Activated T-helper 1 cell treated with anti-CD3 and anti-CD28 coated beads, Interleukin-12 subunit alpha, Interleukin-12 subunit beta, Interleukin-2, Interleukin-4 antibody, amounts not matched to agents 30 ng/mL and 10 ng/mL and 1 ng/mL, durations not matched to agents 14 hours and 24 hours and 36 hours (primary cell): ENCODE results near the gene CA10. TPM values are rescaled to one million over a fixed set of nuclear protein-coding genes. Genes with fewer than 3 reads are reported as not detected.

ENCODE experiments used
- DNase-seq: peaks from one replicate; pipeline ENCODE4 v3.0.0; 2021; ENCODE audit warnings: low spot score
- H3K27ac Mint-ChIP-seq: one replicate; pipeline ENCODE4 v1.8.0; 2021; ENCODE audit warnings: mild to moderate bottlenecking, mixed read lengths
- H3K27me3 Mint-ChIP-seq: one replicate; pipeline ENCODE4 v1.8.0; 2022; ENCODE audit warnings: mild to moderate bottlenecking, moderate library complexity, mixed read lengths; ENCODE audit not compliant: insufficient read depth
- H3K36me3 Mint-ChIP-seq: one replicate; pipeline ENCODE4 v1.8.0; 2021; ENCODE audit warnings: low read depth, mixed read lengths
- H3K4me1 Mint-ChIP-seq: one replicate; pipeline ENCODE4 v1.8.0; 2021; ENCODE audit warnings: low read depth, mixed read lengths
- H3K4me3 Mint-ChIP-seq: one replicate; pipeline ENCODE4 v1.8.0; 2021; ENCODE audit warnings: mild to moderate bottlenecking, moderate library complexity, mixed read lengths
- H3K9me3 Mint-ChIP-seq: one replicate; pipeline ENCODE4 v1.8.0; 2021; ENCODE audit warnings: mixed read lengths
- intact Hi-C: fragments of 100-400 bp; cut with micrococcal nuclease; formaldehyde crosslinking; loops from one replicate; pipeline ENCODE4 v1.15.1; 2024
- total RNA-seq: library from RNA; stranded (reverse); gene quantifications from 2 replicates; pipeline ENCODE4 v1.2.3, GENCODE V29; 2022

The CA10 gene
- total RNA-seq, 1 donor from 2014 or later = not detected

- intact Hi-C loops = no loop called here
- Mint-ChIP-seq H3K27ac (no peak overlapping the region), H3K36me3 (no peaks in the 10 kb centered on the region), H3K9me3 (peaks cover 4% of the 10 kb centered on the region), H3K4me3 (no peak overlapping the region), H3K27me3 (no peaks in the 10 kb centered on the region), H3K4me1 (no peaks in the 10 kb centered on the region)
- no peak for DNase-seq
Measured at GRCh38 chr17:51724043-51724580, 434.4 kb downstream of the CA10 start.

- Mint-ChIP-seq H3K27me3 (no peaks in the 10 kb centered on the region), H3K4me1 (no peaks in the 10 kb centered on the region), H3K4me3 (no peak overlapping the region), H3K27ac (no peak overlapping the region), H3K36me3 (no peaks in the 10 kb centered on the region), H3K9me3 (peaks cover 4% of the 10 kb centered on the region)
- intact Hi-C loops = no loop called here
- DNase-seq = no peak
Measured at GRCh38 chr17:51722994-51723393, 435.5 kb downstream of the CA10 start.

DNA sequence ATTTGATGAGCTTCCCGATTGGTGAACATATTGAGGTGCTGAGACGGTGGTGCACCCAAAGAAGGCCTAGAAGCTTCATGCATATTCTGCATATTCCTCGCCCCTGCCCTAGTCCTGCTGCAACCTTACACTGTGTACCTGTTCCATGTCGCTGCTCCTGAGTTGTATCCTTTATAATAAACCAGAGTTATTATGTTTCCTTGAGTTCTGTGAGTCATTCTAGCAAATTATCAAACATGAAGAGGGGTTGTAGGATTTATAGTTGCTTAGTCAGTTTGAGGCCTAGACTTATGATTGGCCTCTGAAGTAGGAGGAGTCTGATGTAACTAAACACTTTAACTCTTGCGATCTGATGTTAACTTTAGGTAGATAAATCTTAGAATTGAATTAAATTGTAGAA lies 436.8 kb downstream of the CA10 start:
- no peaks in the 10 kb centered on the region for H3K36me3 Mint-ChIP-seq
- peaks cover 4% of the 10 kb centered on the region for H3K9me3 Mint-ChIP-seq
- intact Hi-C loops = no loop called here
- no peak overlapping the region for H3K27ac Mint-ChIP-seq
- no peak for DNase-seq
- no peaks in the 10 kb centered on the region for H3K4me1 Mint-ChIP-seq
- no peaks in the 10 kb centered on the region for H3K27me3 Mint-ChIP-seq
- H3K4me3 Mint-ChIP-seq = no peak overlapping the region

DNA sequence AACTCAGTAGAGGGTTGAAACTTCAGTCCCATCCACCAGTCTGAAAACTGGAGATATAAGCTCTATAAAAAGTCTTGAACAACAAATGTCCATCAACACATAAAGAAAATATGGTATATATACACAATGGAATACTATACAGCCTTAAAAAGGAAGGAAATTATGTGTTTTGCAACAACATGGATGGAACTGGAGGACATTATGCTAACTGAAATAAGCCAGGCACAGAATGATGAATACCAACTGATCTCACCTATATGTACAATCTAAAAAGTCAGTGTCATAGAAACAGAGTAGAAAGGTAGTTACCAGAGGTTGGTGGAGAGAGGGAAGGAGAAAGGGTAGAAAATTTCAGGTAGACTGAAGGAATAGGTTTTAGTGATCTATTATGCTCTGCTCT lies 438.1 kb downstream of the CA10 start:
- Mint-ChIP-seq H3K27me3 (no peaks in the 10 kb centered on the region), H3K27ac (no peak overlapping the region), H3K4me1 (no peaks in the 10 kb centered on the region), H3K4me3 (no peak overlapping the region), H3K36me3 (no peaks in the 10 kb centered on the region), H3K9me3 (peaks cover 4% of the 10 kb centered on the region)
- intact Hi-C loops = no loop called here
- no peak for DNase-seq

DNA sequence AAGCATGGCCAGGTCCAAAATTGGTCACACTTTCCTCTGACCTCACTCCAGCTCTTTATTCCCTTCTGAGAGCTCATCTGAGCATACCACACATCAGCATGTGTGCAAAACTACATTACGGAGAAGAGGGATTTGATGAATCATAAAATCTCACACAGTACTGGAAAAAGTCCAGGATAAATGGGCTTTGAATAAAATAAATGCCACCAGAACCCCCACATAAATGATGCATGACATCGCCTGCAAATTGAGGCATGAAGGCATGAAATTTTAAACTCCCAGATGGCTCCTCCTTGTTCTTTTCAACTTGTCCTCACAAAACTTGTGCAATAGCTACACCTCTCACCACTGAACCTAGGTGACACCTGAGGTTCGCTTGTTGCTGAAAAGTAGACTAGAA lies 439.5 kb downstream of the CA10 start:
- Mint-ChIP-seq H3K9me3 (peaks cover 4% of the 10 kb centered on the region), H3K27me3 (no peaks in the 10 kb centered on the region), H3K27ac (no peak overlapping the region), H3K36me3 (no peaks in the 10 kb centered on the region), H3K4me1 (no peaks in the 10 kb centered on the region), H3K4me3 (no peak overlapping the region)
- DNase-seq = no peak
- intact Hi-C loops = no loop called here

DNA sequence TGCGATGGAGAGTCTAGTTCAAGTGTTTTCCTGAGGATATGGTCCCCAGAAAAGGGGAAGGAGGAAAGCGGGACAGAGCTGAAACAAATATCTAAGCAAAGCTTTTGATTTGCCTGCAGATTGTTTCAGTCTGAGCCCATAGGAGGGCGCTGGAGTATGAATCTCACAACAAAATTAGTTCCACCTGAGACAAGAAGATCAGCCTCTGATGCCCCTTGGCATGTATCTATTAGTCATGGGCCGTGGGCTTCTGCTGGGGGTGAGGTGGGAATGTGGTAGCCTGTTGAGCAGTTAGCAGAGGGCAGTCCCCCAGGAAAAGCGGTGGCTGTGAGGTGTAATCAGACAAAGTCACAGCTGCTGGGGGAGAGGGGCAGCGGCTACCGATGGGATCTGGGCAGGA lies 446.9 kb downstream of the CA10 start:
- H3K27ac Mint-ChIP-seq = no peak overlapping the region
- H3K36me3 Mint-ChIP-seq = no peaks in the 10 kb centered on the region
- no peaks in the 10 kb centered on the region for H3K9me3 Mint-ChIP-seq
- intact Hi-C loops = no loop called here
- H3K27me3 Mint-ChIP-seq = peaks cover 3% of the 10 kb centered on the region
- H3K4me3 Mint-ChIP-seq = no peak overlapping the region
- DNase-seq = no peak
- H3K4me1 Mint-ChIP-seq = no peaks in the 10 kb centered on the region

- peaks cover 3% of the 10 kb centered on the region for H3K27me3 Mint-ChIP-seq
- intact Hi-C loops = no loop called here
- H3K9me3 Mint-ChIP-seq = no peaks in the 10 kb centered on the region
- H3K4me3 Mint-ChIP-seq = no peak overlapping the region
- H3K36me3 Mint-ChIP-seq = no peaks in the 10 kb centered on the region
- H3K27ac Mint-ChIP-seq = no peak overlapping the region
- no peaks in the 10 kb centered on the region for H3K4me1 Mint-ChIP-seq
- DNase-seq = no peak
Measured at GRCh38 chr17:51710634-51710979, 447.9 kb downstream of the CA10 start.

GRCh38 chr17:51709694-51710633 lies 448.6 kb downstream of the CA10 start:
- intact Hi-C loops = no loop called here
- DNase-seq = no peak
- Mint-ChIP-seq H3K36me3 (no peaks in the 10 kb centered on the region), H3K4me3 (no peak overlapping the region), H3K27ac (no peak overlapping the region), H3K4me1 (no peaks in the 10 kb centered on the region), H3K9me3 (no peaks in the 10 kb centered on the region), H3K27me3 (peaks cover 3% of the 10 kb centered on the region)

DNA sequence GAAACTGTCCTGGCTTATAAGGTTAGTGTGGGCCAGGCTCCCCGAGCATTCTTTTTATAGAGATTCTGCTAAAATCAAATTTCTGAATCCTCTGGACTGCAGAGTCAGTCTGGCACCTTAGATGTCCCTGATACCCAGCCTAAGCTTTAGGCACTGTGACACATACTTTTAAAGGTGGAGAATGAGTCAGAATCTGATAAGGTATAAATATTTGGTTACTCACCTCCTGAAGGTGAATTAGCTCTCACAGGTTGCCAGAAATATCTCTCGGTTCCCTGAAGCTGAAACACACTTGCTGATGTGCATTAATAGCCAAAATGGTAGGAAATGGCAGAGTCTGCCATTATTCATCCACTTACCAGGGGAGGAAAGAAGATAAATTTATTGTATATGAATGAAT lies 451.3 kb downstream of the CA10 start:
- intact Hi-C loops = no loop called here
- no peak for DNase-seq
- H3K4me1 Mint-ChIP-seq = no peaks in the 10 kb centered on the region

DNA sequence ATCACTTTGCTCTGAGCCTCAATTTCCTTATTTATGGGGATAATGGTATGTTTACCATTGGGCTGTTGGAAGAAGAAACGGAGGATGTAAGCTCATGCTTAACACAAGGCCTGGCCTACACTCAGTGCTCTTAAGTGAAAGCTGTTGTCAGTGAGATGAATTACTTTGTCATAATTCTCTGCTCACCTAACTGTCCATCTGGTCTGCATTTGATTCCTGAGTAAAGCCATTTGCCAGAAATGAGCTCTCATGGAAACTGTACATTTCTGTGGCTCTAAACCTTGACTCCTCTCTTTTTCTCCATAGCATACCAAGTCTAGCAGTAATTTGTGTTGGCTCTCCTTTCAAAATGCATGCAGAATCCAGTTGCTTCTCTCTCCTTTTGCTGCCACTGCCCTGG lies 452.4 kb downstream of the CA10 start:
- no peaks in the 10 kb centered on the region for H3K36me3 Mint-ChIP-seq
- no peaks in the 10 kb centered on the region for H3K27me3 Mint-ChIP-seq
- H3K4me1 Mint-ChIP-seq = no peaks in the 10 kb centered on the region
- H3K27ac Mint-ChIP-seq = no peak overlapping the region
- no peak overlapping the region for H3K4me3 Mint-ChIP-seq
- intact Hi-C loops = no loop called here
- no peaks in the 10 kb centered on the region for H3K9me3 Mint-ChIP-seq
- DNase-seq = no peak

More for the DNA sequence above, 451.3 kb downstream of the CA10 start:
- H3K4me3 Mint-ChIP-seq = no peak overlapping the region
- no peaks in the 10 kb centered on the region for H3K27me3 Mint-ChIP-seq
- no peaks in the 10 kb centered on the region for H3K36me3 Mint-ChIP-seq
- H3K9me3 Mint-ChIP-seq = no peaks in the 10 kb centered on the region
- no peak overlapping the region for H3K27ac Mint-ChIP-seq

GRCh38 chr17:51703361-51704341 lies 454.9 kb downstream of the CA10 start:
- no peaks in the 10 kb centered on the region for H3K36me3 Mint-ChIP-seq
- no peak overlapping the region for H3K4me3 Mint-ChIP-seq
- H3K27ac Mint-ChIP-seq = no peak overlapping the region
- no peaks in the 10 kb centered on the region for H3K9me3 Mint-ChIP-seq
- no peaks in the 10 kb centered on the region for H3K27me3 Mint-ChIP-seq
- H3K4me1 Mint-ChIP-seq = no peaks in the 10 kb centered on the region
- intact Hi-C loops = no loop called here
- DNase-seq = no peak

- Mint-ChIP-seq H3K27ac (no peak overlapping the region), H3K9me3 (no peaks in the 10 kb centered on the region), H3K4me3 (no peak overlapping the region), H3K36me3 (no peaks in the 10 kb centered on the region), H3K4me1 (no peaks in the 10 kb centered on the region), H3K27me3 (no peaks in the 10 kb centered on the region)
- intact Hi-C loops = no loop called here
- no peak for DNase-seq
Measured at GRCh38 chr17:51702963-51703360, 455.6 kb downstream of the CA10 start.

- Mint-ChIP-seq H3K9me3 (no peaks in the 10 kb centered on the region), H3K27ac (no peak overlapping the region), H3K4me1 (no peaks in the 10 kb centered on the region)
Measured at GRCh38 chr17:51701501-51701900, 457.0 kb downstream of the CA10 start.

More at GRCh38 chr17:51701501-51701900, 457.0 kb downstream of the CA10 start:
- Mint-ChIP-seq H3K4me3 (no peak overlapping the region), H3K36me3 (no peaks in the 10 kb centered on the region), H3K27me3 (peaks cover 2% of the 10 kb centered on the region)
- DNase-seq = no peak
- intact Hi-C loops = no loop called here
